H1 (cell line): Measurements from ENCODE around the gene GJA5.

Experiments used
- BRCA1 ChIP-seq: IDR thresholded peaks from 2 replicates; pipeline ENCODE4 v1.6.1; 2012; ENCODE audit warnings: low read depth, low read length, improper control_type of control experiment
- CTCF ChIP-seq, 3 experiments: IDR thresholded peaks; 1 replicate in 2 of 3; 2 replicates in 1 of 3; pipeline versions ENCODE4 v1.5.1 to v1.6.1; 2011; ENCODE audit warnings: low read length in 3 of 3, mild to moderate bottlenecking in 3 of 3, inconsistent platforms in 2 of 3, low read depth in 1 of 3, moderate library complexity in 1 of 3; ENCODE audit not compliant: insufficient read depth in 1 of 3; ENCODE audit errors: control extremely low read depth in 1 of 3
- E2F6 ChIP-seq: IDR thresholded peaks from 2 replicates; pipeline ENCODE4 v1.6.1; 2012; ENCODE audit warnings: inconsistent platforms
- EZH2 ChIP-seq: fragments of 200-600 bp; sonication (generic); IDR thresholded peaks from 2 replicates; pipeline ENCODE4 v1.7.1; 2012; ENCODE audit warnings: low read depth, mild to moderate bottlenecking, moderate library complexity, low read length, inconsistent platforms; ENCODE audit not compliant: severe bottlenecking
- HDAC2 ChIP-seq, 2 experiments: fragments of 300-600 bp in 1 of 2; sonication (generic) in 1 of 2; IDR thresholded peaks; 2 replicates each; pipeline ENCODE4 v1.6.1; 2011 to 2012; ENCODE audit warnings: low read depth in 2 of 2, low read length in 2 of 2, mild to moderate bottlenecking in 2 of 2, moderate library complexity in 2 of 2, borderline replicate concordance in 1 of 2, inconsistent platforms in 1 of 2
- HDAC6 ChIP-seq: IDR thresholded peaks from one replicate; pipeline ENCODE4 v1.7.1; 2012; ENCODE audit warnings: low read depth, mild to moderate bottlenecking, inconsistent platforms, low read length, moderate library complexity
- JUN ChIP-seq: IDR thresholded peaks from 2 replicates; pipeline ENCODE4 v1.6.1; 2011; ENCODE audit warnings: low read depth, mild to moderate bottlenecking, improper control_type of control experiment, low read length
- POLR2A ChIP-seq, 2 experiments: IDR thresholded peaks; 1 replicate in 1 of 2; 2 replicates in 1 of 2; pipeline ENCODE4 v1.6.1; 2011; ENCODE audit warnings: low read depth in 2 of 2, low read length in 2 of 2, mild to moderate bottlenecking in 2 of 2; ENCODE audit errors: control extremely low read depth in 1 of 2
- POLR2AphosphoS5 ChIP-seq: IDR thresholded peaks from 2 replicates; pipeline ENCODE4 v1.6.1; 2011; ENCODE audit warnings: low read depth, low read length
- SP1 ChIP-seq: IDR thresholded peaks from 2 replicates; pipeline ENCODE4 v1.6.1; 2011; ENCODE audit warnings: low read depth, low read length
- SP4 ChIP-seq: IDR thresholded peaks from 2 replicates; pipeline ENCODE4 v1.6.1; 2012; ENCODE audit warnings: low read length, inconsistent platforms
- ZNF274 ChIP-seq: IDR thresholded peaks from 2 replicates; pipeline ENCODE4 v1.7.0; 2012; ENCODE audit warnings: low read length, borderline replicate concordance; ENCODE audit errors: extremely low read depth

GRCh38 chr1:147753081-147753480 lies 7.3 kb downstream of the GJA5 start:
- TF ChIP-seq SP1 (no peak), HDAC6 (no peak), JUN (no peak), POLR2AphosphoS5 (no peak), CTCF (IDR thresholded peaks at IDR 0.05; ENCODE audit: control extremely low read depth in 1 of 3, insufficient read depth in 1 of 3, low read depth in 1 of 3, low read length in 3 of 3) (no peak), HDAC2 (IDR thresholded peaks at IDR 0.05; ENCODE audit: borderline replicate concordance in 1 of 2, low read depth in 2 of 2, low read length in 2 of 2) (no peak), EZH2 (no peak), SP4 (no peak), ZNF274 (no peak), BRCA1 (no peak), POLR2A (IDR thresholded peaks at IDR 0.05; ENCODE audit: control extremely low read depth in 1 of 2, low read depth in 2 of 2, low read length in 2 of 2) (no peak), E2F6 (no peak)
